HL-60 (cell line): ENCODE measurements around the gene CD160.

Experiments used
- DNase-seq, 2 experiments: peaks; one replicate each; pipeline ENCODE4 v3.0.0-alpha.2; 2010 to 2020; ENCODE audit warnings: low read depth in 1 of 2, low spot score in 1 of 2
- H3K27ac ChIP-seq: fragments of 250-450 bp; sonication (Bioruptor Pico); replicated peaks from 2 replicates; pipeline ENCODE4 v1.5.1; 2020; ENCODE audit warnings: mild to moderate bottlenecking, moderate library complexity
- H3K27me3 ChIP-seq: fragments of 250-450 bp; sonication (Bioruptor Pico); 2 replicates; pipeline ENCODE4 v1.5.1; 2021; ENCODE audit warnings: mild to moderate bottlenecking, moderate library complexity; ENCODE audit not compliant: insufficient read depth, poor library complexity, severe bottlenecking
- H3K4me3 ChIP-seq: replicated peaks from 2 replicates; pipeline ENCODE4 v1.5.1; 2011; ENCODE audit warnings: mild to moderate bottlenecking, control low read depth, low read length; ENCODE audit not compliant: insufficient read depth
- CTCF ChIP-seq: IDR thresholded peaks from one replicate; pipeline ENCODE4 v1.5.1; 2011; ENCODE audit warnings: low read length, control low read depth, inconsistent platforms; ENCODE audit not compliant: insufficient read depth
- GABPA ChIP-seq: IDR thresholded peaks from 2 replicates; pipeline ENCODE4 v1.6.1; 2012; ENCODE audit warnings: low read depth
- POLR2AphosphoS5 ChIP-seq: IDR thresholded peaks from 2 replicates; pipeline ENCODE4 v1.6.1; 2012; ENCODE audit warnings: low read depth
- REST ChIP-seq: IDR thresholded peaks from 2 replicates; pipeline ENCODE4 v1.6.1; 2012; ENCODE audit warnings: low read depth; ENCODE audit not compliant: insufficient replicate concordance
- SPI1 ChIP-seq: IDR thresholded peaks from 2 replicates; pipeline ENCODE4 v1.6.1; 2012; ENCODE audit warnings: low read depth, mild to moderate bottlenecking, borderline replicate concordance

Gene CD160

GRCh38 chr1:145751491-145752037, 32.3 kb downstream of the CD160 start:
- TF ChIP-seq CTCF (no peak), REST (no peak), GABPA (no peak), POLR2AphosphoS5 (no peak), SPI1 (no peak)
- DNase-seq: no peak
- Histone ChIP-seq H3K27ac (no peak overlapping the region), H3K27me3 (no peaks in the 10 kb centered on the region), H3K4me3 (no peak overlapping the region)

GRCh38 chr1:145757420-145757819, 38.1 kb downstream of the CD160 start:
- Histone ChIP-seq H3K4me3 (no peak overlapping the region), H3K27ac (no peak overlapping the region), H3K27me3 (no peaks in the 10 kb centered on the region)
- no peak for DNase-seq
- TF ChIP-seq CTCF: no peak
- no peak for TF ChIP-seq REST
- no peak for TF ChIP-seq SPI1
- no peak for TF ChIP-seq GABPA
- no peak for TF ChIP-seq POLR2AphosphoS5

DNA sequence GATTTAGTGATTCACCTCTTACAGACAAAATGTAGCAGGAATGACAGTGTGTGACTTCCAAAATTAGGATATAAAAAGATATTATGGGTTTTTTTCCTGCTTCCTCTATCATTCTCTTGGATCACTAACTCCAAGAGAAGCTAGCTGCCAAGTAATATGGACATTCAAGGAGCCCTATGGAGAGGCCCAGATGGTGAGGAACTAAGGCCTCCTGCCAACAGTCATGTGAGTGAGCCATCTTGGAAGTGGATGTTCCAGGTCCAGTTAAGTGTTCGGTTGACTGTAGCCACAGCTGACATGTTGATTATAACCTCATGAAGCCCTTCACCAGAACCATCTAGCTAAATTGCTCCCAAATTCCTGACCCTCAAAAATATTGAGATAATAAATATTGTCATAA, 38.8 kb downstream of the CD160 start:
- no peaks in the 10 kb centered on the region for H3K27me3 ChIP-seq
- TF ChIP-seq REST (no peak), POLR2AphosphoS5 (no peak), GABPA (no peak), SPI1 (no peak), CTCF (no peak)
- DNase-seq: no peak
- H3K27ac ChIP-seq: no peak overlapping the region
- H3K4me3 ChIP-seq: no peak overlapping the region
